Liver (tissue), 3 donors: ENCODE results near the gene TNS3.

Experiments
- FOXA2 ChIP-seq: IDR thresholded peaks from 2 replicates; pipeline ENCODE4 v1.6.1; 2016; ENCODE audit warnings: antibody characterized with exemption
- GABPA ChIP-seq, 2 donors: IDR thresholded peaks in 1 of 2; conservative IDR thresholded peaks in 1 of 2; 2 replicates each; pipeline ENCODE4 v1.6.1; 2016; ENCODE audit warnings: antibody characterized with exemption in 2 of 2, mild to moderate bottlenecking in 1 of 2, moderate library complexity in 1 of 2
- RAD21 ChIP-seq, 2 donors: IDR thresholded peaks; 2 replicates each; pipeline ENCODE4 v1.6.1; 2016; ENCODE audit warnings: antibody characterized with exemption in 2 of 2, mild to moderate bottlenecking in 2 of 2
- RXRA ChIP-seq, 2 donors: IDR thresholded peaks; 2 replicates each; pipeline ENCODE4 v1.6.1; 2017 to 2018; ENCODE audit warnings: antibody characterized with exemption in 2 of 2, mild to moderate bottlenecking in 1 of 2
- SP1 ChIP-seq: IDR thresholded peaks from 2 replicates; pipeline ENCODE4 v1.6.1; 2018; ENCODE audit warnings: antibody characterized with exemption, mild to moderate bottlenecking
- TAF1 ChIP-seq: conservative IDR thresholded peaks from 2 replicates; pipeline ENCODE4 v1.6.1; 2016; ENCODE audit warnings: antibody characterized with exemption, mild to moderate bottlenecking
- YY1 ChIP-seq: IDR thresholded peaks from 2 replicates; pipeline ENCODE4 v1.6.1; 2016; ENCODE audit warnings: antibody characterized with exemption, mild to moderate bottlenecking
- TF ChIP-seq, protein P1 (sequence below): fragments of 150-350 bp; IDR thresholded peaks from 2 replicates; pipeline ENCODE4 v1.5.1; 2017; ENCODE audit warnings: improper control_type of control experiment, low read depth, low read length; ENCODE audit not compliant: missing input control
- TF ChIP-seq, protein P2 (sequence below): IDR thresholded peaks from 2 replicates; pipeline ENCODE4 v1.6.1; 2016; ENCODE audit warnings: antibody characterized with exemption
- TF ChIP-seq, protein P3 (sequence below): IDR thresholded peaks from 2 replicates; pipeline ENCODE4 v1.6.1; 2016; ENCODE audit warnings: antibody characterized with exemption, mild to moderate bottlenecking
- TF ChIP-seq, protein P4 (sequence below): IDR thresholded peaks from 2 replicates; pipeline ENCODE4 v1.6.1; 2016; ENCODE audit warnings: antibody characterized with exemption
- donor health status: healthy.
- donor health status: healthy.

DNA sequence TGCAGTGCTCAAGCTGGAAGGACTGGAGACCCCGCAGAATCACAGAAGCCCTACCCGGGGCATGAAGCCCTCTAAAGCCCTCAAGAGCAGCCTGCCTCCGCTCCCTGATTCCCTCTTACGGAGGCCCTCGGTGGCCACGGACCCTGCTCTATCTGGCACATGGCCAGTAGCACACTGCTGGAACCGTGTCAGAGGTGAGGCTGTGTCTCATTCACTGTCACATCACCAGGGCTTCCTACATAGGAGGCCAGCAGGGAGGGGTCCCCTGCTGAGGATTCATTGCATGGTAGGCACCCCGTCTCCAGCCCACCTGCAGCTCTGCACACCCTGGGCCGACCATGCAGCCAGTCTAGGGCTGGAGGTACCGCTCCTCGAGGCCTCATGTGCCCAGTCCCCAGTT, 259.2 kb downstream of the TNS3 start:
- no peak for TF ChIP-seq RAD21 (IDR thresholded peaks at IDR 0.05)
- TF ChIP-seq, protein P1, sequence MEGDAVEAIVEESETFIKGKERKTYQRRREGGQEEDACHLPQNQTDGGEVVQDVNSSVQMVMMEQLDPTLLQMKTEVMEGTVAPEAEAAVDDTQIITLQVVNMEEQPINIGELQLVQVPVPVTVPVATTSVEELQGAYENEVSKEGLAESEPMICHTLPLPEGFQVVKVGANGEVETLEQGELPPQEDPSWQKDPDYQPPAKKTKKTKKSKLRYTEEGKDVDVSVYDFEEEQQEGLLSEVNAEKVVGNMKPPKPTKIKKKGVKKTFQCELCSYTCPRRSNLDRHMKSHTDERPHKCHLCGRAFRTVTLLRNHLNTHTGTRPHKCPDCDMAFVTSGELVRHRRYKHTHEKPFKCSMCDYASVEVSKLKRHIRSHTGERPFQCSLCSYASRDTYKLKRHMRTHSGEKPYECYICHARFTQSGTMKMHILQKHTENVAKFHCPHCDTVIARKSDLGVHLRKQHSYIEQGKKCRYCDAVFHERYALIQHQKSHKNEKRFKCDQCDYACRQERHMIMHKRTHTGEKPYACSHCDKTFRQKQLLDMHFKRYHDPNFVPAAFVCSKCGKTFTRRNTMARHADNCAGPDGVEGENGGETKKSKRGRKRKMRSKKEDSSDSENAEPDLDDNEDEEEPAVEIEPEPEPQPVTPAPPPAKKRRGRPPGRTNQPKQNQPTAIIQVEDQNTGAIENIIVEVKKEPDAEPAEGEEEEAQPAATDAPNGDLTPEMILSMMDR: no peak
- no peak for TF ChIP-seq TAF1
- TF ChIP-seq GABPA (IDR thresholded peaks at IDR 0.05 in 1 of 2, conservative IDR thresholded peaks at IDR 0.05 in 1 of 2): no peak
- no peak for TF ChIP-seq YY1
- TF ChIP-seq SP1: no peak
- TF ChIP-seq FOXA2: no peak
- TF ChIP-seq, protein P2, sequence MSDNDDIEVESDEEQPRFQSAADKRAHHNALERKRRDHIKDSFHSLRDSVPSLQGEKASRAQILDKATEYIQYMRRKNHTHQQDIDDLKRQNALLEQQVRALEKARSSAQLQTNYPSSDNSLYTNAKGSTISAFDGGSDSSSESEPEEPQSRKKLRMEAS: no peak
- TF ChIP-seq, protein P3, sequence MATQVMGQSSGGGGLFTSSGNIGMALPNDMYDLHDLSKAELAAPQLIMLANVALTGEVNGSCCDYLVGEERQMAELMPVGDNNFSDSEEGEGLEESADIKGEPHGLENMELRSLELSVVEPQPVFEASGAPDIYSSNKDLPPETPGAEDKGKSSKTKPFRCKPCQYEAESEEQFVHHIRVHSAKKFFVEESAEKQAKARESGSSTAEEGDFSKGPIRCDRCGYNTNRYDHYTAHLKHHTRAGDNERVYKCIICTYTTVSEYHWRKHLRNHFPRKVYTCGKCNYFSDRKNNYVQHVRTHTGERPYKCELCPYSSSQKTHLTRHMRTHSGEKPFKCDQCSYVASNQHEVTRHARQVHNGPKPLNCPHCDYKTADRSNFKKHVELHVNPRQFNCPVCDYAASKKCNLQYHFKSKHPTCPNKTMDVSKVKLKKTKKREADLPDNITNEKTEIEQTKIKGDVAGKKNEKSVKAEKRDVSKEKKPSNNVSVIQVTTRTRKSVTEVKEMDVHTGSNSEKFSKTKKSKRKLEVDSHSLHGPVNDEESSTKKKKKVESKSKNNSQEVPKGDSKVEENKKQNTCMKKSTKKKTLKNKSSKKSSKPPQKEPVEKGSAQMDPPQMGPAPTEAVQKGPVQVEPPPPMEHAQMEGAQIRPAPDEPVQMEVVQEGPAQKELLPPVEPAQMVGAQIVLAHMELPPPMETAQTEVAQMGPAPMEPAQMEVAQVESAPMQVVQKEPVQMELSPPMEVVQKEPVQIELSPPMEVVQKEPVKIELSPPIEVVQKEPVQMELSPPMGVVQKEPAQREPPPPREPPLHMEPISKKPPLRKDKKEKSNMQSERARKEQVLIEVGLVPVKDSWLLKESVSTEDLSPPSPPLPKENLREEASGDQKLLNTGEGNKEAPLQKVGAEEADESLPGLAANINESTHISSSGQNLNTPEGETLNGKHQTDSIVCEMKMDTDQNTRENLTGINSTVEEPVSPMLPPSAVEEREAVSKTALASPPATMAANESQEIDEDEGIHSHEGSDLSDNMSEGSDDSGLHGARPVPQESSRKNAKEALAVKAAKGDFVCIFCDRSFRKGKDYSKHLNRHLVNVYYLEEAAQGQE: no peak
- TF ChIP-seq, protein P4, sequence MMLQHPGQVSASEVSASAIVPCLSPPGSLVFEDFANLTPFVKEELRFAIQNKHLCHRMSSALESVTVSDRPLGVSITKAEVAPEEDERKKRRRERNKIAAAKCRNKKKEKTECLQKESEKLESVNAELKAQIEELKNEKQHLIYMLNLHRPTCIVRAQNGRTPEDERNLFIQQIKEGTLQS: no peak
- TF ChIP-seq RXRA (IDR thresholded peaks at IDR 0.05): no peak
